Fibroblast of lung (primary cell): ENCODE results near the gene GRIK2.

ENCODE experiments used
- CTCF ChIP-seq, 2 donors: IDR thresholded peaks in 1 of 2; conservative IDR thresholded peaks in 1 of 2; 1 replicate in 1 of 2; 2 replicates in 1 of 2; pipeline ENCODE4 v1.5.1; 2011 to 2012; ENCODE audit warnings: low read length in 2 of 2, control low read depth in 1 of 2, inconsistent platforms in 1 of 2, low read depth in 1 of 2, mild to moderate bottlenecking in 1 of 2
- EZH2 ChIP-seq: IDR thresholded peaks from 2 replicates; pipeline ENCODE4 v1.5.1; 2012; ENCODE audit warnings: low read length, control low read depth, mild to moderate bottlenecking; ENCODE audit errors: missing control alignments

GRCh38 chr6:101832371-101832770 lies 438.9 kb downstream of the GRIK2 start:
- TF ChIP-seq CTCF (conservative IDR thresholded peaks at IDR 0.05 in 1 of 2, IDR thresholded peaks at IDR 0.05 in 1 of 2; ENCODE audit: low read depth in 1 of 2, low read length in 2 of 2): no peak
- no peak for TF ChIP-seq EZH2
